ENCODE results near the gene UBASH3B.

Gene UBASH3B

GRCh38 chr11:122755941-122756340 lies 100.4 kb downstream of the UBASH3B start:
- no peak overlapping the region for H3K4me3 ChIP-seq (ENCODE audit: low read depth, low read length)
- no peak for TF ChIP-seq CTCF (IDR thresholded peaks at IDR 0.05; ENCODE audit: low read depth, low read length)

GRCh38 chr11:122756417-122756816 lies 100.9 kb downstream of the UBASH3B start:
- no peak for TF ChIP-seq CTCF (IDR thresholded peaks at IDR 0.05; ENCODE audit: low read depth, low read length)
- H3K4me3 ChIP-seq (ENCODE audit: low read depth, low read length): no peak overlapping the region

- TF ChIP-seq CTCF (IDR thresholded peaks at IDR 0.05; ENCODE audit: low read depth, low read length): no peak
- H3K4me3 ChIP-seq (ENCODE audit: low read depth, low read length): no peak overlapping the region
Observed at GRCh38 chr11:122757201-122757600, 101.7 kb downstream of the UBASH3B start.

GRCh38 chr11:122758339-122758738 lies 102.8 kb downstream of the UBASH3B start:
- no peak for TF ChIP-seq CTCF (IDR thresholded peaks at IDR 0.05; ENCODE audit: low read depth, low read length)
- H3K4me3 ChIP-seq (ENCODE audit: low read depth, low read length): no peak overlapping the region

- H3K4me3 ChIP-seq (ENCODE audit: low read depth, low read length): no peak overlapping the region
- TF ChIP-seq CTCF (IDR thresholded peaks at IDR 0.05; ENCODE audit: low read depth, low read length): no peak
Observed at GRCh38 chr11:122758974-122759373, 103.5 kb downstream of the UBASH3B start.

GRCh38 chr11:122763108-122763507 lies 107.6 kb downstream of the UBASH3B start:
- no peak for TF ChIP-seq CTCF (IDR thresholded peaks at IDR 0.05; ENCODE audit: low read depth, low read length)
- H3K4me3 ChIP-seq (ENCODE audit: low read depth, low read length): no peak overlapping the region

- H3K4me3 ChIP-seq (ENCODE audit: low read depth, low read length): no peak overlapping the region
- no peak for TF ChIP-seq CTCF (IDR thresholded peaks at IDR 0.05; ENCODE audit: low read depth, low read length)
Observed at GRCh38 chr11:122764371-122765090, 109.0 kb downstream of the UBASH3B start.

All from WI38 (cell line).